Muscle layer of duodenum (tissue), 2 donors: ENCODE measurements around the gene LXN.
"Not testable (repeated sequence)": the region's sequence is repeated elsewhere in the genome, so short reads cannot be mapped to it uniquely, and the experiment has no call there.

Experiments
- H3K27ac ChIP-seq: one replicate; pipeline ENCODE4 v1.7.0; 2013; ENCODE audit warnings: mild to moderate bottlenecking, low read length
- H3K27me3 ChIP-seq: one replicate; pipeline ENCODE4 v1.7.0; 2013; ENCODE audit warnings: low read depth, mild to moderate bottlenecking, control low read depth, low read length
- H3K36me3 ChIP-seq, 2 donors: one replicate each; pipeline ENCODE4 v1.7.0; 2013; ENCODE audit warnings: low read length in 2 of 2, control low read depth in 1 of 2, mild to moderate bottlenecking in 1 of 2; ENCODE audit not compliant: insufficient read depth in 2 of 2, control insufficient read depth in 1 of 2
- H3K4me1 ChIP-seq, 2 donors: one replicate each; pipeline ENCODE4 v1.7.0; 2013; ENCODE audit warnings: low read length in 2 of 2, mild to moderate bottlenecking in 2 of 2, control low read depth in 1 of 2, moderate library complexity in 1 of 2; ENCODE audit not compliant: insufficient read depth in 2 of 2, control insufficient read depth in 1 of 2
- H3K4me3 ChIP-seq, 2 donors: one replicate each; pipeline ENCODE4 v1.7.0; 2013; ENCODE audit warnings: low read length in 2 of 2, low read depth in 1 of 2, mild to moderate bottlenecking in 1 of 2
- H3K9me3 ChIP-seq, 2 donors: one replicate each; pipeline ENCODE4 v1.7.0; 2013; ENCODE audit warnings: low read length in 2 of 2, control low read depth in 1 of 2, mild to moderate bottlenecking in 1 of 2; ENCODE audit not compliant: control insufficient read depth in 1 of 2
- donor health status: healthy.

The LXN gene

DNA sequence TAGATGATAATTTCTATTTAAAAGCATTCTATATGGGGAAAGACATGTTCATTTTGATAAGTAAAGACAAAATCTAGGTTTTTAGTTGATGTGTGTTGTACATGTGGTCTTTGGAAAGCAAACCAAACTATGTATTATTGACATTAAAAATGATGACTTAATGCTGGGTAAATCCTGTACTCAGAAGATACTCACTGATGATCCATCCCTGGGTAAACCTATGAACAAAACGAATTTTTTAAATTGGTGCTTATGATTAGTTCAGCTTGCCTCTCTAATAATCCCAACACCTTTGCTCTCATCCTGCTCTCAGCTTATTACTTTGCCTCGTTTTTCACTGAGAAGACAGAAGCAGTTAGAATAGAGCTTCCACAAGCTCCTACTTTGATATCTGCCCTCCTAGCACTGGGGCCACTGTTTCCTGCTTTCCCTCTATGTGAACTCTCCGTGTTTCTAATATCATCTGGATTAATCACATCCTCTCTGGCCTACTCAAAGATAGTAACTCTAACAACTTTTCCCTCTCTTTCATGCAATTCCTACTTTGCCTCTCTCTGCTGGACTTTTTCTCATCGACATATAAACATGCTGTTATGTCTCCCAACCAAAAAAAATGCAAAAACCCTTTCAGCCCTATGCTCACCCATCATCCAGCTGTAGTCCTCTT lies 30.5 kb upstream of the LXN start:
- H3K27me3 ChIP-seq, result no peaks in the 10 kb centered on the region
- peaks cover 3% of the 10 kb centered on the region in 2 donors for H3K36me3 ChIP-seq
- H3K27ac ChIP-seq, result no peak overlapping the region
- no peaks in the 10 kb centered on the region for H3K4me1 ChIP-seq
- H3K4me3 ChIP-seq, result no peak overlapping the region
- H3K9me3 ChIP-seq, result no peaks in the 10 kb centered on the region

DNA sequence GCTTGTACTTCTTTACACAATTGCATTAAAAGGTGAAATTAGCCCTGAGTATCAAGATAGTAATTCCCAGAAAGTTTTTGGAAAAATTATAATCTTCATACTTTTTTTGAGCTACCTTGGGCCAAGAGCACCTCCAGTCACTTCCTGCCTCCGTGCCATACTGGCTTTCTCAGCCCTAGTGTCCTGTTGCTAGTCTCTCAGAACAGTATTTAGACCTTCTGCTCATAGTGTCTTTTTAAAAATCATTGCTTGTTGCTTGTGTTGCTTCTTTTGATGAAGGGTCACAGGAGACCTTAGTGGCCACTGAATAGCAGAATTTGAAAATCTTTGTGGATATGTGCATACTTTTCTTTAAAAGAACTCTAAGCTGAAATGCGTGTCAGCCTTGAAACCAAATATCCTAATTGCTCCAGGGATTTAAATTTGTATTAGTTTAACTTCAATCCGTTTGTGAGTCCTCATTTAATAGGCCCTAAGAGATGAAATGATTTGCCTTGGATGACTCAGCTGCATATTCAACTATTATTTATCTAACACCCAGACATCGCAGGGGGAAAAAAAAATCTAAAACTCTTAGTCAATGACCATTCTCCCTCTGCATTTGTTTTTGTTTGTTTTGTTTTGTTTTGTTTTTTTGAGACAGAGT lies 29.1 kb upstream of the LXN start:
- Histone ChIP-seq H3K4me3 (no peak overlapping the region), H3K4me1 (no peaks in the 10 kb centered on the region), H3K36me3 (peaks cover 0 to 7% of the 10 kb centered on the region in 2 donors), H3K27ac (no peak overlapping the region), H3K27me3 (no peaks in the 10 kb centered on the region), H3K9me3 (no peaks in the 10 kb centered on the region)

GRCh38 chr3:158700559-158700958 lies 28.1 kb upstream of the LXN start:
- no peak overlapping the region for H3K4me3 ChIP-seq
- peaks cover 0 to 7% of the 10 kb centered on the region in 2 donors for H3K36me3 ChIP-seq
- no peaks in the 10 kb centered on the region for H3K27me3 ChIP-seq
- no peaks in the 10 kb centered on the region for H3K4me1 ChIP-seq
- no peak overlapping the region for H3K27ac ChIP-seq
- H3K9me3 ChIP-seq, result no peaks in the 10 kb centered on the region

GRCh38 chr3:158696618-158697017 lies 24.2 kb upstream of the LXN start:
- no peak overlapping the region for H3K4me3 ChIP-seq
- no peak overlapping the region for H3K27ac ChIP-seq
- H3K36me3 ChIP-seq, result peaks cover 9 to 13% of the 10 kb centered on the region in 2 donors
- H3K27me3 ChIP-seq, result no peaks in the 10 kb centered on the region
- H3K4me1 ChIP-seq, result no peaks in the 10 kb centered on the region
- H3K9me3 ChIP-seq, result peaks cover 0 to 2% of the 10 kb centered on the region in 2 donors

GRCh38 chr3:158693866-158694456 lies 21.5 kb upstream of the LXN start:
- not testable (repeated sequence) for H3K9me3 ChIP-seq, H3K4me3 ChIP-seq, H3K27me3 ChIP-seq, H3K4me1 ChIP-seq, H3K27ac ChIP-seq
- H3K36me3 ChIP-seq, result peaks cover 16 to 20% of the 10 kb centered on the region in 2 donors

- no peaks in the 10 kb centered on the region for H3K4me1 ChIP-seq
- no peaks in the 10 kb centered on the region for H3K9me3 ChIP-seq
- H3K4me3 ChIP-seq, result no peak overlapping the region
- H3K36me3 ChIP-seq, result peaks cover 5 to 7% of the 10 kb centered on the region in 2 donors
- no peak overlapping the region for H3K27ac ChIP-seq
- H3K27me3 ChIP-seq, result no peaks in the 10 kb centered on the region
Observed at GRCh38 chr3:158685159-158685558, 12.7 kb upstream of the LXN start.

- Histone ChIP-seq H3K27ac (no peak overlapping the region), H3K4me1 (no peaks in the 10 kb centered on the region), H3K27me3 (no peaks in the 10 kb centered on the region), H3K36me3 (peaks cover 4 to 7% of the 10 kb centered on the region in 2 donors), H3K4me3 (no peak overlapping the region), H3K9me3 (no peaks in the 10 kb centered on the region)
Observed at GRCh38 chr3:158683230-158683962, 10.9 kb upstream of the LXN start.

- H3K4me3 ChIP-seq, result no peak overlapping the region
- no peaks in the 10 kb centered on the region for H3K27me3 ChIP-seq
- no peak overlapping the region for H3K27ac ChIP-seq
- H3K36me3 ChIP-seq, result peaks cover 0 to 10% of the 10 kb centered on the region in 2 donors
- no peaks in the 10 kb centered on the region for H3K4me1 ChIP-seq
- no peaks in the 10 kb centered on the region for H3K9me3 ChIP-seq
Observed at GRCh38 chr3:158680861-158681260, 8.4 kb upstream of the LXN start.

DNA sequence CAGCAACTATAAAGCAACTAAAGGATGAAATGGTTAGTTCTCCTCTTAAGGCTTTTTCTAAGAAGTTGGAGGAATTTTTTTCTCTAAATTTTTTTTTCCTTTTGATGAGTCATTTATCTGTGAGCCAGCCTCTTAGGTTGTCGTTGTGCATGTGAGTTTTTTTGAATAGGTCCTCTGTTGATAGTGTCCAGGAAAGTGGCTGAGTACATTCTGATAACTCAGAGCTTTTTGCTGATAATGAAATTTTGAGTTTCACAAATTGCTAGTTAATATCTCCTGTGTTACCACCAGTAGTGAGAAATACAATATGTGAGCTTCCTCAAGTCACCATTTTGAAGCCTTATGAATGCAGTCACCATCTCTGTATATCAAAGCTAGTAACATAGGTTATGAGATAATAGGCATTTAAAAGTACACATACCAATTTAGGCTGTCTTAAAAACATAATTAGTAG lies 7.1 kb upstream of the LXN start:
- Histone ChIP-seq H3K9me3 (no peaks in the 10 kb centered on the region), H3K27ac (no peak overlapping the region), H3K4me3 (no peak overlapping the region), H3K4me1 (no peaks in the 10 kb centered on the region), H3K27me3 (no peaks in the 10 kb centered on the region), H3K36me3 (peaks cover 0 to 5% of the 10 kb centered on the region in 2 donors)

DNA sequence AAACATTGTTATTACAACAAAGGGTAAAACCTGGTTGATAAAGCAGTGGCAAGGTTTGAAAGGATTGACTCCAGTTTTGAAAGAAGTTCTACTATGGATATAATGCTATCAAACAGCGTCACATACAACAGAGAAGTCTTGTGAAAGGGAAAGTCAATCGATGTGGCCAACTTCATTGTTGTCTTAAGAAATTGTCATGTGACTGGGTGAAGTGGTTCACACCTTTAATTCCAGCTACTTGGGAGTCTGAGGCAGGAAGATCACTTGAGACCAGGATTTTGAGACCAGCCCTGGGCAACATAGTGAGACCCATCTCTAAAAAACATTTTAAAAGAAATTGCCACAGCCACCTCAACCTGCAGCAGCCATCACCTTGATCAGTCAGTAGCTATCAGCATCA lies 6.2 kb upstream of the LXN start:
- peaks cover 0 to 5% of the 10 kb centered on the region in 2 donors for H3K36me3 ChIP-seq
- H3K4me3 ChIP-seq, result no peak overlapping the region
- H3K9me3 ChIP-seq, result no peaks in the 10 kb centered on the region
- no peaks in the 10 kb centered on the region for H3K27me3 ChIP-seq
- no peaks in the 10 kb centered on the region for H3K4me1 ChIP-seq
- H3K27ac ChIP-seq, result no peak overlapping the region

- peak overlapping the region; percentile 77 to 78 for H3K4me3 ChIP-seq
- H3K27ac ChIP-seq, result peak overlapping the region; percentile 68
- no peaks in the 10 kb centered on the region for H3K9me3 ChIP-seq
- H3K36me3 ChIP-seq, result peaks cover 12 to 20% of the 10 kb centered on the region in 2 donors
- H3K4me1 ChIP-seq, result peaks cover 0 to 16% of the 10 kb centered on the region in 2 donors
- no peaks in the 10 kb centered on the region for H3K27me3 ChIP-seq
Observed at GRCh38 chr3:158671821-158672214, 630 bp downstream of the LXN start.
